Astrocyte (in vitro differentiated cells and primary cell): ENCODE results near the gene FOXL1. TPM values are rescaled to one million over a fixed set of nuclear protein-coding genes. Genes with fewer than 3 reads are reported as not detected.

Experiments used
- DNase-seq: peaks from one replicate; pipeline ENCODE4 v3.0.0-alpha.2; 2010; ENCODE audit warnings: low read depth
- FAIRE-seq: peaks from 2 replicates; lab custom pipeline; 2011; peaks lifted over from hg19 to GRCh38; lab: Jason Lieb, UNC
- H2AFZ ChIP-seq: 2 replicates; pipeline ENCODE4 v1.6.0; 2012; ENCODE audit warnings: low read depth, low read length, inconsistent platforms
- H3K27ac ChIP-seq: 2 replicates; pipeline ENCODE4 v1.5.1; 2011; ENCODE audit warnings: low read depth, low read length, inconsistent platforms
- H3K27me3 ChIP-seq: 2 replicates; pipeline ENCODE4 v1.6.0; 2011; ENCODE audit warnings: low read length, inconsistent platforms; ENCODE audit not compliant: insufficient read depth
- H3K36me3 ChIP-seq: 2 replicates; pipeline ENCODE4 v1.5.1; 2011; ENCODE audit warnings: low read length, inconsistent platforms; ENCODE audit not compliant: insufficient read depth
- H3K4me1 ChIP-seq: 2 replicates; pipeline ENCODE4 v1.5.1; 2011; ENCODE audit warnings: low read length, inconsistent platforms; ENCODE audit not compliant: insufficient read depth
- H3K4me2 ChIP-seq: 2 replicates; pipeline ENCODE4 v1.6.0; 2012; ENCODE audit warnings: low read length, inconsistent platforms
- H3K4me3 ChIP-seq: 2 replicates; pipeline ENCODE4 v1.5.1; 2011; ENCODE audit warnings: low read depth, mild to moderate bottlenecking, low read length, inconsistent platforms; ENCODE audit not compliant: insufficient read depth
- H3K79me2 ChIP-seq: 2 replicates; pipeline ENCODE4 v1.6.0; 2012; ENCODE audit warnings: mild to moderate bottlenecking, low read length, inconsistent platforms; ENCODE audit not compliant: insufficient read depth
- H3K9ac ChIP-seq: 2 replicates; pipeline ENCODE4 v1.6.0; 2012; ENCODE audit warnings: mild to moderate bottlenecking, low read length, inconsistent platforms
- H3K9me3 ChIP-seq: 2 replicates; pipeline ENCODE4 v1.5.1; 2012; ENCODE audit warnings: low read depth, mild to moderate bottlenecking, low read length, inconsistent platforms; ENCODE audit not compliant: insufficient read depth
- H4K20me1 ChIP-seq: 2 replicates; pipeline ENCODE4 v1.6.0; 2012; ENCODE audit warnings: low read length, inconsistent platforms; ENCODE audit not compliant: insufficient read depth
- H3K27ac Mint-ChIP-seq: one replicate; pipeline ENCODE4 v1.8.0; 2021; ENCODE audit warnings: mild to moderate bottlenecking, mixed read lengths; ENCODE audit not compliant: unreplicated experiment
- H3K27me3 Mint-ChIP-seq: one replicate; pipeline ENCODE4 v1.8.0; 2021; ENCODE audit warnings: low read depth, mixed read lengths; ENCODE audit not compliant: unreplicated experiment
- H3K36me3 Mint-ChIP-seq: one replicate; pipeline ENCODE4 v1.8.0; 2021; ENCODE audit warnings: low read depth, mixed read lengths; ENCODE audit not compliant: unreplicated experiment
- H3K4me1 Mint-ChIP-seq: one replicate; pipeline ENCODE4 v1.8.0; 2021; ENCODE audit warnings: low read depth, mixed read lengths; ENCODE audit not compliant: unreplicated experiment
- H3K4me3 Mint-ChIP-seq: one replicate; pipeline ENCODE4 v1.8.0; 2021; ENCODE audit warnings: mild to moderate bottlenecking, moderate library complexity, mixed read lengths; ENCODE audit not compliant: unreplicated experiment
- H3K9me3 Mint-ChIP-seq: one replicate; pipeline ENCODE4 v1.8.0; 2021; ENCODE audit warnings: mild to moderate bottlenecking, mixed read lengths; ENCODE audit not compliant: unreplicated experiment
- EZH2 ChIP-seq: IDR thresholded peaks from 2 replicates; pipeline ENCODE4 v1.6.1; 2012; ENCODE audit warnings: mild to moderate bottlenecking, low read length, inconsistent platforms; ENCODE audit not compliant: insufficient read depth
- total RNA-seq: library from RNA; stranded (reverse); gene quantifications from 2 replicates; pipeline ENCODE4 v1.2.1, GENCODE V29; 2021
- TF ChIP-seq, protein P1 (sequence below): IDR thresholded peaks from 2 replicates; pipeline ENCODE4 v1.5.1; 2011; ENCODE audit warnings: low read depth, mild to moderate bottlenecking, inconsistent platforms, low read length, moderate library complexity; ENCODE audit not compliant: insufficient read depth

The FOXL1 gene
- total RNA-seq, 1 donor from 2014 or later, result 6.1 TPM

GRCh38 chr16:86616906-86617305 lies 38.6 kb downstream of the FOXL1 start:
- H3K9me3 ChIP-seq, result no peaks in the 10 kb centered on the region

DNA sequence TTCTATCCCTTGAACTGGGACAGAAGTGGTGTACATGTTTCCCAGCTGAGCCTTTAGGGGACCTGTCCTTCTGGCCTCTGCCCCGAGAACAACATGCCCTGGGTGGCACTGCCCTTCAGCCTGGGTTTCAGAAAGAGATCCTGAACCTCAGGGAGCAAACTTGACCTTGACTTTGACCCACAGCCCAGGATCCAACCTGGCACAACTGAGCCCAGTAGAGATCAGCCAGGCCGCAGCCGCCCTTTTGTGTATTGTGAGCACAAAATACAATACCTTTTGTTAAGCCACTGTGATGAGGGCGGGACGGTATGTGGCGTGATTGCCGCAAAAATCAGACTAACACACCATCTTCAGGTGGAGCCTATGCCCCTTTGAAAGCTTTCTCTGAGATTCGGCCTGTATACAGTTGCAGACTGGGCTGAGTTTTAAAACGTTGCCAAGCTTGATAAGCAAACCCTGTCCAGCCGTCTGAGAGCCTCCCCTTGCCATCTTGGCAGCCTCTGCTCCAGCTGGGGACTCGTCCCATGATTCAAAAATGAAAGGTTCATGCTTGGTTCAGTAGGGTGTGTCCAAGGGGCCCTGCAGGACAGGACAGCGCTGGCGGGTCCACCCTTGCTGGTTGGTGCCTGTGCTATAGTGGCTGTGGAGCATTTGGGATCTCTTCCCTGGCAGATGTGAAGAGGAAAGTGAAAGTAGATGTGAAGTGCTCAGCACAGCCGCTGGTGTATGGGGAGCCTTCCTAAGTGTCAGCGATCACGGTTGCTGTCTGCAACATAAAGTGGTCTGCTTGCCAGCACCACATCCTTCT lies 40.3 kb downstream of the FOXL1 start:
- H3K36me3 Mint-ChIP-seq, result peaks cover 1% of the 10 kb centered on the region
- DNase-seq (no peak), FAIRE-seq (no peak)
- Histone ChIP-seq H4K20me1 (no peaks in the 10 kb centered on the region), H3K9me3 (no peaks in the 10 kb centered on the region), H3K27me3 (no peaks in the 10 kb centered on the region), H3K79me2 (no peaks in the 10 kb centered on the region), H3K4me2 (no peak overlapping the region), H3K9ac (no peak overlapping the region), H3K4me1 (no peaks in the 10 kb centered on the region), H2AFZ (no peak overlapping the region), H3K27ac (no peak overlapping the region), H3K4me3 (no peak overlapping the region), H3K36me3 (no peaks in the 10 kb centered on the region)
- H3K27me3 Mint-ChIP-seq, result peaks cover 19% of the 10 kb centered on the region
- H3K4me3 Mint-ChIP-seq, result no peak overlapping the region
- peaks cover 6% of the 10 kb centered on the region for H3K9me3 Mint-ChIP-seq
- TF ChIP-seq, protein P1, sequence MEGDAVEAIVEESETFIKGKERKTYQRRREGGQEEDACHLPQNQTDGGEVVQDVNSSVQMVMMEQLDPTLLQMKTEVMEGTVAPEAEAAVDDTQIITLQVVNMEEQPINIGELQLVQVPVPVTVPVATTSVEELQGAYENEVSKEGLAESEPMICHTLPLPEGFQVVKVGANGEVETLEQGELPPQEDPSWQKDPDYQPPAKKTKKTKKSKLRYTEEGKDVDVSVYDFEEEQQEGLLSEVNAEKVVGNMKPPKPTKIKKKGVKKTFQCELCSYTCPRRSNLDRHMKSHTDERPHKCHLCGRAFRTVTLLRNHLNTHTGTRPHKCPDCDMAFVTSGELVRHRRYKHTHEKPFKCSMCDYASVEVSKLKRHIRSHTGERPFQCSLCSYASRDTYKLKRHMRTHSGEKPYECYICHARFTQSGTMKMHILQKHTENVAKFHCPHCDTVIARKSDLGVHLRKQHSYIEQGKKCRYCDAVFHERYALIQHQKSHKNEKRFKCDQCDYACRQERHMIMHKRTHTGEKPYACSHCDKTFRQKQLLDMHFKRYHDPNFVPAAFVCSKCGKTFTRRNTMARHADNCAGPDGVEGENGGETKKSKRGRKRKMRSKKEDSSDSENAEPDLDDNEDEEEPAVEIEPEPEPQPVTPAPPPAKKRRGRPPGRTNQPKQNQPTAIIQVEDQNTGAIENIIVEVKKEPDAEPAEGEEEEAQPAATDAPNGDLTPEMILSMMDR, result no peak
- no peak for TF ChIP-seq EZH2
- H3K27ac Mint-ChIP-seq, result no peak overlapping the region
- H3K4me1 Mint-ChIP-seq, result no peaks in the 10 kb centered on the region

More at GRCh38 chr16:86616906-86617305, 38.6 kb downstream of the FOXL1 start:
- TF ChIP-seq EZH2, result no peak
- H3K27ac Mint-ChIP-seq, result no peak overlapping the region
- peaks cover 2% of the 10 kb centered on the region for H3K9me3 Mint-ChIP-seq
- DNase-seq, result no peak
- H3K36me3 Mint-ChIP-seq, result peaks cover 1% of the 10 kb centered on the region
- Histone ChIP-seq H3K4me2 (no peak overlapping the region), H2AFZ (no peak overlapping the region), H3K27me3 (no peaks in the 10 kb centered on the region), H3K27ac (no peak overlapping the region), H3K79me2 (no peaks in the 10 kb centered on the region), H3K4me1 (no peaks in the 10 kb centered on the region), H4K20me1 (no peaks in the 10 kb centered on the region), H3K36me3 (no peaks in the 10 kb centered on the region), H3K9ac (no peak overlapping the region), H3K4me3 (no peak overlapping the region)
- H3K27me3 Mint-ChIP-seq, result peaks cover 8% of the 10 kb centered on the region
- no peak for FAIRE-seq
- no peak overlapping the region for H3K4me3 Mint-ChIP-seq
- peaks cover 2% of the 10 kb centered on the region for H3K4me1 Mint-ChIP-seq

- Histone ChIP-seq H3K9me3 (no peaks in the 10 kb centered on the region), H3K79me2 (no peaks in the 10 kb centered on the region), H4K20me1 (no peaks in the 10 kb centered on the region), H3K4me3 (no peak overlapping the region), H2AFZ (no peak overlapping the region), H3K36me3 (no peaks in the 10 kb centered on the region), H3K4me1 (no peaks in the 10 kb centered on the region), H3K4me2 (no peak overlapping the region), H3K9ac (no peak overlapping the region), H3K27me3 (no peaks in the 10 kb centered on the region), H3K27ac (no peak overlapping the region)
- TF ChIP-seq EZH2, result no peak
- TF ChIP-seq, protein P1, result no peak
- no peak overlapping the region for H3K4me3 Mint-ChIP-seq
- FAIRE-seq (no peak), DNase-seq (no peak)
- H3K4me1 Mint-ChIP-seq, result no peaks in the 10 kb centered on the region
- H3K36me3 Mint-ChIP-seq, result peaks cover 1% of the 10 kb centered on the region
- H3K27ac Mint-ChIP-seq, result no peak overlapping the region
- H3K27me3 Mint-ChIP-seq, result peaks cover 20% of the 10 kb centered on the region
- peaks cover 6% of the 10 kb centered on the region for H3K9me3 Mint-ChIP-seq
Observed at GRCh38 chr16:86619239-86619794, 41.0 kb downstream of the FOXL1 start.
